GM19035 (cell line): Measurements from ENCODE around the gene CNTLN.
"Not testable (repeated sequence)": the region's sequence is repeated elsewhere in the genome, so short reads cannot be mapped to it uniquely, and the experiment has no call there.

ENCODE experiments used
- ATAC-seq: cut with Tn5 transposase; IDR thresholded peaks from one replicate; pipeline ENCODE4 v1.9.1; 2021; ENCODE audit not compliant: unreplicated experiment

The CNTLN gene

GRCh38 chr9:17486396-17486795 lies 351.6 kb downstream of the CNTLN start:
- ATAC-seq: no peak

- ATAC-seq: no peak
These were observed 352.6 kb downstream of the CNTLN start for GRCh38 chr9:17487467-17487866.

- ATAC-seq: no peak
These were observed 353.8 kb downstream of the CNTLN start for GRCh38 chr9:17488662-17489061.

- ATAC-seq: no peak
These were observed 355.3 kb downstream of the CNTLN start for GRCh38 chr9:17490110-17490509.

GRCh38 chr9:17491780-17492179 lies 356.9 kb downstream of the CNTLN start:
- ATAC-seq: no peak

- no peak for ATAC-seq
These were observed 368.4 kb downstream of the CNTLN start for GRCh38 chr9:17503196-17503595.

GRCh38 chr9:17509151-17509550 lies 374.3 kb downstream of the CNTLN start:
- no peak for ATAC-seq

GRCh38 chr9:17509701-17510100 lies 374.9 kb downstream of the CNTLN start:
- no peak for ATAC-seq

GRCh38 chr9:17519761-17520160 lies 384.9 kb downstream of the CNTLN start:
- no peak for ATAC-seq

- no peak for ATAC-seq
These were observed 385.6 kb downstream of the CNTLN start for GRCh38 chr9:17520268-17521064.

- ATAC-seq: no peak
These were observed 386.4 kb downstream of the CNTLN start for GRCh38 chr9:17521100-17521855.

- ATAC-seq: not testable (repeated sequence)
These were observed 391.9 kb downstream of the CNTLN start for GRCh38 chr9:17526726-17527125.

GRCh38 chr9:17528859-17529258 lies 394.0 kb downstream of the CNTLN start:
- ATAC-seq: no peak

GRCh38 chr9:17531642-17532254 lies 396.9 kb downstream of the CNTLN start:
- ATAC-seq: peak; percentile 79

- ATAC-seq: no peak
These were observed 397.6 kb downstream of the CNTLN start for GRCh38 chr9:17532461-17532860.

- no peak for ATAC-seq
These were observed 400.3 kb downstream of the CNTLN start for GRCh38 chr9:17535176-17535575.

- ATAC-seq: no peak
These were observed 401.2 kb downstream of the CNTLN start for GRCh38 chr9:17536027-17536426.

- no peak for ATAC-seq
These were observed 416.2 kb downstream of the CNTLN start for GRCh38 chr9:17551023-17551422.
